ENCODE results near the gene HLX. TPM values are rescaled to one million over a fixed set of nuclear protein-coding genes. Genes with fewer than 3 reads are reported as not detected.

The HLX gene
- total RNA-seq, 2 experiments from 2014 or later = 0.27 to 0.39 TPM

DNA sequence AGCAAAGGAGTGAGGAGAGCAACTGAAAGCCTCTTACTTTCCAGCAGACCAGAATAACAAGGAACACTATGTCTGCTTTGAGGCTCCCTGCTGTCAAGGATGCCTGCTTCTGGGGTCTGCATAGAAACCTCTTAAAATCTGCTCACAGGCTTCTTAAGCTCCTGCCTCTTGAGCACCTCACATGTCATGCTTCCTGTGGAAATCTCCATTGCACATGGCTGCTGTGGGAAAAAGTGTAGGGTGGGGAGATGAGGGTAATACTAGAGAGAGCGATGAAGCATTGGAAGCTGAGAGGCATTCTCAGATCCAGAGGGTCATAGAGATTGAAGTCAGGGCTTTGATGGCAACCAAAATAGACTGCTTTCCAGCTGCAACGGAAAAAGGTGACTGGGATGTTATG is 6.2 kb upstream of the HLX start:
- Histone ChIP-seq H3K27ac (ENCODE audit: low read depth in 1 of 2, low read length in 2 of 2) (no peak overlapping the region), H3K4me3 (ENCODE audit: low read length) (no peak overlapping the region)
- no peaks in the 10 kb centered on the region for H3K9me3 Mint-ChIP-seq

DNA sequence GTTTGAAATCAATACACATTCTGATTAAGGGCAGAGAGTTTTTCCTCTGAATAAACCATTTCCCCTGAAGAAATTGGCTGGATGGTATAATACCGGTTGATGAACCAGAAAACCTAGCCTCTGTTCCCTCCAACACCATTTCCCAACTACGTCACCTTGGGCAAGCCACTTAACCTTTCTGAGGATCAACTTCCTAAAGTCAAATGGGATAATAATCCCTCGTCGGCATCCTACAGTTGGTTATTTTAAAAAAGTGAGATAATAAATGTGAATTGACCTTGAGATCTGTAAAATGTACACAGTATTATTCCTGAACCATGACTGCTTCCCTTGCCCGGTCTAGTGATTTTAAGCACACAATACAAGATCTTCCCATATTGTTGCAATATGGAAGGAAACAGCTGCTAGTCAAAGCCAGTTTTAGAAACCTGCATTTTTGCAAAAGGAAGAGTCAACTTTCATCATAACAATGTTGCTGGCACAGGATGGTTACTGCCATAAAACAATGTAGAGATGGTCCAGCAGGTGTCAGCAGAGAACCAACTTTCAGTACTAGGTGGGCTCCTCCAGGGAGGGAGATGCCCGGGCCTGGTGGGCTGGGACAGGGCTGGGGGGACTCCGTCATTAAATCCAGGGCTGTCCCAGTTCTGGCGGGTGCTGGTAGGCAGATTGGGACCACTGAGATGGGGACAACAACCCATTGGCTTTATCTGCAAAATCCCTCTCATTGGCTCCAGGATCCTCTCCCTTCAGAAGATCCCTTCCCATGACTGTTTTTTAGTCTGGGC is 5.2 kb upstream of the HLX start:
- no peak overlapping the region for H3K4me3 Mint-ChIP-seq
- no peaks in the 10 kb centered on the region for H3K36me3 Mint-ChIP-seq (ENCODE audit: low read depth)
- intact Hi-C loops (cut with DNase I, micrococcal nuclease) = no loop called here
- peaks cover 51 to 70% of the 10 kb centered on the region in 2 experiments for H3K27me3 ChIP-seq (ENCODE audit: control insufficient read depth in 1 of 2, insufficient read depth in 2 of 2, low read length in 2 of 2)
- H3K9me3 ChIP-seq (ENCODE audit: control insufficient read depth in 1 of 2, insufficient read depth in 1 of 2, low read length in 2 of 2) = peaks cover 0 to 22% of the 10 kb centered on the region in 2 experiments
- TF ChIP-seq CTCF (IDR thresholded peaks at IDR 0.05) = no peak
- no peak overlapping the region for H3K27ac ChIP-seq (ENCODE audit: low read depth in 1 of 2, low read length in 2 of 2)
- POLR2A ChIA-PET = no interaction called here
- DNase-seq (peak in 1 of 14 experiments; percentile 16), ATAC-seq (ENCODE audit: poor library complexity) (no peak)
- CTCF ChIA-PET = no interaction called here
- H3K4me1 ChIP-seq (ENCODE audit: insufficient read depth, low read length) = peaks cover 16% of the 10 kb centered on the region
- H3K9me3 Mint-ChIP-seq = no peaks in the 10 kb centered on the region
- H3K27ac Mint-ChIP-seq = no peak overlapping the region
- no peaks in the 10 kb centered on the region for H3K36me3 ChIP-seq (ENCODE audit: insufficient read depth, low read length)
- H3K27me3 Mint-ChIP-seq = peaks cover 90% of the 10 kb centered on the region
- H3K4me3 ChIP-seq (ENCODE audit: low read length) = no peak overlapping the region
- H3K4me1 Mint-ChIP-seq (ENCODE audit: low read depth) = peaks cover 22% of the 10 kb centered on the region

More for the DNA sequence above, 6.2 kb upstream of the HLX start:
- H3K9me3 ChIP-seq (ENCODE audit: control insufficient read depth in 1 of 2, insufficient read depth in 1 of 2, low read length in 2 of 2) = peaks cover 6 to 15% of the 10 kb centered on the region in 2 experiments
- no peaks in the 10 kb centered on the region for H3K36me3 Mint-ChIP-seq (ENCODE audit: low read depth)
- DNase-seq (no peak), ATAC-seq (ENCODE audit: poor library complexity) (no peak)
- no peak overlapping the region for H3K4me3 Mint-ChIP-seq
- CTCF ChIA-PET = no interaction called here
- no peaks in the 10 kb centered on the region for H3K36me3 ChIP-seq (ENCODE audit: insufficient read depth, low read length)
- POLR2A ChIA-PET = no interaction called here
- peaks cover 12% of the 10 kb centered on the region for H3K4me1 Mint-ChIP-seq (ENCODE audit: low read depth)
- H3K27me3 Mint-ChIP-seq = peaks cover 80% of the 10 kb centered on the region
- intact Hi-C loops (cut with DNase I, micrococcal nuclease) = no loop called here
- H3K27me3 ChIP-seq (ENCODE audit: control insufficient read depth in 1 of 2, insufficient read depth in 2 of 2, low read length in 2 of 2) = peaks cover 41 to 70% of the 10 kb centered on the region in 2 experiments
- TF ChIP-seq CTCF (IDR thresholded peaks at IDR 0.05) = no peak
- peaks cover 7% of the 10 kb centered on the region for H3K4me1 ChIP-seq (ENCODE audit: insufficient read depth, low read length)
- H3K27ac Mint-ChIP-seq = no peak overlapping the region

GRCh38 chr1:220875260-220875659 is 4.0 kb upstream of the HLX start:
- Histone ChIP-seq H3K36me3 (ENCODE audit: insufficient read depth, low read length) (no peaks in the 10 kb centered on the region), H3K27ac (ENCODE audit: low read depth in 1 of 2, low read length in 2 of 2) (no peak overlapping the region), H3K4me1 (ENCODE audit: insufficient read depth, low read length) (peaks cover 26% of the 10 kb centered on the region), H3K27me3 (ENCODE audit: control insufficient read depth in 1 of 2, insufficient read depth in 2 of 2, low read length in 2 of 2) (peaks cover 58 to 78% of the 10 kb centered on the region in 2 experiments), H3K9me3 (ENCODE audit: control insufficient read depth in 1 of 2, insufficient read depth in 1 of 2, low read length in 2 of 2) (peaks cover 0 to 24% of the 10 kb centered on the region in 2 experiments), H3K4me3 (ENCODE audit: low read length) (no peak overlapping the region)
- Mint-ChIP-seq H3K36me3 (ENCODE audit: low read depth) (no peaks in the 10 kb centered on the region), H3K4me3 (no peak overlapping the region), H3K27me3 (peaks cover 88% of the 10 kb centered on the region), H3K27ac (no peak overlapping the region), H3K4me1 (ENCODE audit: low read depth) (peaks cover 24% of the 10 kb centered on the region), H3K9me3 (no peaks in the 10 kb centered on the region)
- POLR2A ChIA-PET = no interaction called here
- intact Hi-C loops (cut with DNase I, micrococcal nuclease) = no loop called here
- CTCF ChIA-PET = no interaction called here
- ATAC-seq (ENCODE audit: poor library complexity) (no peak), DNase-seq (no peak)
- no peak for TF ChIP-seq CTCF (IDR thresholded peaks at IDR 0.05)
